ENCODE results near the gene NAALADL2. TPM values are rescaled to one million over a fixed set of nuclear protein-coding genes. Genes with fewer than 3 reads are reported as not detected.
"Not testable (repeated sequence)": the region's sequence is repeated elsewhere in the genome, so short reads cannot be mapped to it uniquely, and the experiment has no call there.

Gene NAALADL2
- total RNA-seq, 4 donors from 2014 or later: 0.36 to 9.2 (median 0.63) TPM

DNA sequence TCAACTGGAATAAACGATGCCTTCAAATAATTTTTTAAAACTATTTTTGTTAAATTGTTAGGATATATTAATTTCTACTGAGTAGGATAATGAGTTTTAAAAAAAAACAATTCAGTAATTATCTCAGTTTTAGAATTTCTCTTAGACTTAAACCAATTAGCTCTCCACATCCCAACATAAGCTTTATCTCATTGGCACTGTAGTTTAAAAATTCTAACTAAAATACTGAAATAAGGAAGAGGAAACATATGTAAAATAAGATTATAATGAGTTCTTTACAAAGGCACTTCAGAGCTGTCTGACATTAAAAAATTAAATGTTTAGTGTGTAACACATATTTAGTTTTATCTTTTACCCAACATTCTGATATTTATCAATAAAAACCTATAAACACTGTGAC is 558.3 kb downstream of the NAALADL2 start:
- intact Hi-C loops (cut with DNase I; ENCODE audit: low total_unique reads) (no loop called here), in situ Hi-C loops (cut with MboI; ENCODE audit: low sequenced_read_pairs in 4 of 4) (no loop called here)
- Histone ChIP-seq H3K27ac (no peak overlapping the region), H3K36me3 (no peaks in the 10 kb centered on the region), H3K4me1 (no peaks in the 10 kb centered on the region), H3K9me3 (no peaks in the 10 kb centered on the region), H3K4me3 (no peak overlapping the region), H3K27me3 (no peaks in the 10 kb centered on the region)
- ATAC-seq (no peak), DNase-seq (no peak)
- TF ChIP-seq POLR2A (IDR thresholded peaks at IDR 0.05) (no peak), CTCF (IDR thresholded peaks at IDR 0.05 in 4 of 5, conservative IDR thresholded peaks at IDR 0.05 in 1 of 5) (no peak)

GRCh38 chr3:175421902-175422301 is 562.8 kb downstream of the NAALADL2 start:
- TF ChIP-seq POLR2A (IDR thresholded peaks at IDR 0.05) (no peak), CTCF (IDR thresholded peaks at IDR 0.05 in 4 of 5, conservative IDR thresholded peaks at IDR 0.05 in 1 of 5) (no peak)
- DNase-seq (no peak), ATAC-seq (no peak)
- in situ Hi-C loops (cut with MboI; ENCODE audit: low sequenced_read_pairs in 4 of 4) (no loop called here), intact Hi-C loops (cut with DNase I; ENCODE audit: low total_unique reads) (no loop called here)
- Histone ChIP-seq H3K4me3 (no peak overlapping the region), H3K27me3 (no peaks in the 10 kb centered on the region), H3K27ac (no peak overlapping the region), H3K36me3 (no peaks in the 10 kb centered on the region), H3K9me3 (no peaks in the 10 kb centered on the region), H3K4me1 (no peaks in the 10 kb centered on the region)

- Histone ChIP-seq H3K27ac (no peak overlapping the region), H3K9me3 (no peaks in the 10 kb centered on the region), H3K4me3 (no peak overlapping the region), H3K27me3 (no peaks in the 10 kb centered on the region), H3K4me1 (no peaks in the 10 kb centered on the region), H3K36me3 (no peaks in the 10 kb centered on the region)
- in situ Hi-C loops (cut with MboI; ENCODE audit: low sequenced_read_pairs in 4 of 4) (no loop called here), intact Hi-C loops (cut with DNase I; ENCODE audit: low total_unique reads) (no loop called here)
- DNase-seq: no peak
- no peak for ATAC-seq
- TF ChIP-seq CTCF (IDR thresholded peaks at IDR 0.05 in 4 of 5, conservative IDR thresholded peaks at IDR 0.05 in 1 of 5) (no peak), POLR2A (IDR thresholded peaks at IDR 0.05) (no peak)
Observed at GRCh38 chr3:175422744-175423143, 563.6 kb downstream of the NAALADL2 start.

- H3K9me3 ChIP-seq; H3K27me3 ChIP-seq; H3K4me3 ChIP-seq; H3K4me1 ChIP-seq; ATAC-seq; in situ Hi-C loops (cut with MboI; ENCODE audit: low sequenced_read_pairs in 4 of 4); DNase-seq; intact Hi-C loops (cut with DNase I; ENCODE audit: low total_unique reads); H3K36me3 ChIP-seq; H3K27ac ChIP-seq: not testable (repeated sequence)
Observed at GRCh38 chr3:175423848-175424247, 564.7 kb downstream of the NAALADL2 start.

GRCh38 chr3:175426805-175427204 is 567.7 kb downstream of the NAALADL2 start:
- DNase-seq: no peak
- Histone ChIP-seq H3K27ac (no peak overlapping the region), H3K4me1 (no peaks in the 10 kb centered on the region), H3K9me3 (no peaks in the 10 kb centered on the region), H3K36me3 (no peaks in the 10 kb centered on the region), H3K27me3 (no peaks in the 10 kb centered on the region), H3K4me3 (no peak overlapping the region)
- no peak for ATAC-seq
- in situ Hi-C loops (cut with MboI; ENCODE audit: low sequenced_read_pairs in 4 of 4): no loop called here
- TF ChIP-seq POLR2A (IDR thresholded peaks at IDR 0.05) (no peak), CTCF (IDR thresholded peaks at IDR 0.05 in 4 of 5, conservative IDR thresholded peaks at IDR 0.05 in 1 of 5) (no peak)
- intact Hi-C loops (cut with DNase I; ENCODE audit: low total_unique reads): no loop called here

Data from gastrocnemius medialis (tissue), 4 donors.